SU-DHL-6 (cell line): ENCODE results near the gene CATSPERZ.

Experiments used
- H2AFZ ChIP-seq: fragments of 200-600 bp; sonication (generic); 2 replicates; pipeline ENCODE4 v1.6.1; 2014; ENCODE audit warnings: low read depth, mild to moderate bottlenecking, moderate library complexity, mixed read lengths, antibody characterized with exemption, low read length; ENCODE audit not compliant: severe bottlenecking
- H3F3A ChIP-seq: fragments of 200-600 bp; shearing (Covaris generic); 2 replicates; pipeline ENCODE4 v1.6.0; 2016; ENCODE audit warnings: antibody characterized with exemption, mild to moderate bottlenecking; ENCODE audit not compliant: insufficient read depth
- H3K27ac ChIP-seq: fragments of 200-600 bp; sonication (generic); 2 replicates; pipeline ENCODE4 v1.5.1; 2016; ENCODE audit warnings: low read depth, mild to moderate bottlenecking, low read length, moderate library complexity, mixed read lengths
- H3K27me3 ChIP-seq: fragments of 200-600 bp; sonication (generic), shearing (Covaris generic); 2 replicates; pipeline ENCODE4 v1.6.0; 2014; ENCODE audit warnings: mild to moderate bottlenecking, low read length
- H3K36me3 ChIP-seq: fragments of 200-600 bp; sonication (generic); 2 replicates; pipeline ENCODE4 v1.6.1; 2014; ENCODE audit warnings: mild to moderate bottlenecking, low read length, mixed read lengths
- H3K4me2 ChIP-seq: fragments of 300-600, 200-600 bp; shearing (Covaris generic), sonication (generic); 2 replicates; pipeline ENCODE4 v1.6.0; 2014; ENCODE audit warnings: low read length, low read depth, mild to moderate bottlenecking; ENCODE audit not compliant: poor library complexity, severe bottlenecking
- H3K4me3 ChIP-seq: fragments of 200-600 bp; sonication (generic); 2 replicates; pipeline ENCODE4 v1.5.1; 2014; ENCODE audit warnings: antibody characterized with exemption, low read length, mild to moderate bottlenecking, mixed read lengths; ENCODE audit not compliant: insufficient read depth, poor library complexity, severe bottlenecking
- H3K79me2 ChIP-seq: fragments of 200-600 bp; sonication (generic); 2 replicates; pipeline ENCODE4 v1.6.1; 2014; ENCODE audit warnings: mild to moderate bottlenecking, low read length, moderate library complexity; ENCODE audit not compliant: insufficient read depth
- H3K9ac ChIP-seq: fragments of 200-600 bp; sonication (generic); 2 replicates; pipeline ENCODE4 v1.7.0; 2014; ENCODE audit warnings: mild to moderate bottlenecking, low read length
- H3K9me2 ChIP-seq: fragments of 200-600 bp; sonication (generic); replicated peaks from 2 replicates; pipeline ENCODE4 v1.6.1; 2014; ENCODE audit warnings: low read length; ENCODE audit not compliant: insufficient read depth
- H3K9me3 ChIP-seq: fragments of 200-600 bp; sonication (generic); 2 replicates; pipeline ENCODE4 v1.6.1; 2014; ENCODE audit warnings: low read length, mixed read lengths; ENCODE audit not compliant: insufficient read depth
- H4K20me1 ChIP-seq: fragments of 200-600 bp; sonication (generic); 2 replicates; pipeline ENCODE4 v1.6.1; 2014; ENCODE audit warnings: low read depth, mild to moderate bottlenecking, antibody characterized with exemption, low read length, moderate library complexity, mixed read lengths
- CTCF ChIP-seq: fragments of 200-600 bp; sonication (generic); IDR thresholded peaks from one replicate; pipeline ENCODE4 v1.5.1; 2017; ENCODE audit warnings: antibody characterized with exemption, mild to moderate bottlenecking, low read length, moderate library complexity; ENCODE audit not compliant: insufficient read depth, poor library complexity, severe bottlenecking
- EZH2phosphoT487 ChIP-seq: fragments of 200-600 bp; sonication (generic), shearing (Covaris generic); conservative IDR thresholded peaks from 2 replicates; pipeline ENCODE4 v1.6.1; 2018; ENCODE audit warnings: mild to moderate bottlenecking, antibody characterized with exemption, low read length, moderate library complexity, mixed read lengths

CATSPERZ gene

GRCh38 chr11:64305075-64305690 is 5.0 kb downstream of the CATSPERZ start, which contains the start of gene ESRRA:
Gene ESRRA, plus strand, starts transcription at chr11:64305524. Its CDS starts 1,656 bp downstream, at chr11:64307180.
- TF ChIP-seq CTCF = no peak
- no peak for TF ChIP-seq EZH2phosphoT487
- Histone ChIP-seq H2AFZ (peak within 1 kb of the TSS; percentile 45), H3K4me2 (peak within 1 kb of the TSS; percentile 74)

DNA sequence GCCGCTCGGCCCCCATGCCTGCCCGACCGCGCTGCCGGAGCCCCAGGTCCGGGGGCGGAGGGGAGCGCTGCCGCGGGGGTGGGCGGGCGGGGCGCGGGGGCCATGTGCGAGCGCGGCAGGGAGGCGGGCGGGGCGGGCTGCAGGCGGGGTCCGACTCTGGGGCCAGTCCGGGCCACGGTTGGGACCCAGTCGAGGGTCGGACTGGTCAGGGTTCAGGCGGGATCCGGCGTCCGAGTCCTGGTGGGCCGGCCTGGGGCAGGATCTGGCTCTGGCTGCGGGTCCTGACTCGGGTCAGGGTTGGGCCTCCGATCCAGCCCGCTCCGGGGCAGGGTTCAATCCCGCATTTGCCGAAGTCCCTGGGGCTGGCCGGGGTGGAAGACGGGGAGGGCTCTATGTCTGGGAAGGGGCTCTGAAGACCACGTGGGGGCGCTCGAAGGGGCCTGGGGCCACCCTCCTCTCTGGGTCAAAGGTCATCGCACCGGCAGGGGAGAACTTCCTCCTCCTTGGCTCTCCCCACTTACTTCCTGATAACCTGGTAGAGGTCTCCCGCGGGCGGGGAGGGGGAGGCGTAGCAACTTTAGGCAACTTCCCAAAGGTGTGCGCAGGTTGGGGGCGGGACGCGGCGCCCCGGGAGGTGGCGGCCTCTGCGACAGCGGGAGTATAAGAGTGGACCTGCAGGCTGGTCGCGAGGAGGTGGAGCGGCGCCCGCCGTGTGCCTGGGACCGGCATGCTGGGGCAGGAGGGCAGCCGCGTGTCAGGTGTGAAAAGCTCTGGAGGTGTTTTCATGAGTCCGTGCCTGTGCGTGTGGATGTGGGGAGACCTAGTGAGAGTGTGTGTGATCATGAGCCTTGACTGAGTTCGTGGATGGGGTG is 5.8 kb downstream of the CATSPERZ start:
- peak overlapping the region; percentile 66 for H3K27ac ChIP-seq
- peaks cover 39% of the 10 kb centered on the region for H3K79me2 ChIP-seq
- no peaks in the 10 kb centered on the region for H4K20me1 ChIP-seq
- H3K9me3 ChIP-seq = no peaks in the 10 kb centered on the region
- no peaks in the 10 kb centered on the region for H3K9me2 ChIP-seq
- peak overlapping the region; percentile 95 for H3K9ac ChIP-seq
- TF ChIP-seq CTCF = peak; percentile 50
- TF ChIP-seq EZH2phosphoT487 = no peak
- H3K27me3 ChIP-seq = no peaks in the 10 kb centered on the region
- peak overlapping the region; percentile 69 for H3K4me2 ChIP-seq
- H3F3A ChIP-seq = peaks cover 4% of the 10 kb centered on the region; the same call in 1 of the 2 replicates
- H3K36me3 ChIP-seq = no peaks in the 10 kb centered on the region
- peak overlapping the region; percentile 97 for H3K4me3 ChIP-seq
- H2AFZ ChIP-seq = peak overlapping the region; percentile 38

More at GRCh38 chr11:64305075-64305690, 5.0 kb downstream of the CATSPERZ start, which contains the start of gene ESRRA:
- Histone ChIP-seq H3K36me3 (no peaks in the 10 kb centered on the region), H3K4me3 (peak within 1 kb of the TSS; percentile 97), H3K9ac (peak within 1 kb of the TSS; percentile 95), H3K9me2 (no peaks in the 10 kb centered on the region), H3K9me3 (no peaks in the 10 kb centered on the region), H3F3A (peaks cover 4% of the 10 kb centered on the region; the same call in 1 of the 2 replicates), H3K27me3 (no peaks in the 10 kb centered on the region), H3K79me2 (peaks cover 33% of the 10 kb centered on the region), H4K20me1 (no peaks in the 10 kb centered on the region), H3K27ac (peak within 1 kb of the TSS; percentile 95)

- Histone ChIP-seq H3K9me2 (no peaks in the 10 kb centered on the region), H3K4me2 (peak overlapping the region; percentile 69), H3K4me3 (peak overlapping the region; percentile 97), H3K27ac (peak overlapping the region; percentile 66), H2AFZ (peak overlapping the region; percentile 38), H3K79me2 (peaks cover 42% of the 10 kb centered on the region), H3K9ac (peak overlapping the region; percentile 95), H3K9me3 (no peaks in the 10 kb centered on the region), H3K27me3 (no peaks in the 10 kb centered on the region), H3F3A (peaks cover 4% of the 10 kb centered on the region; the same call in 1 of the 2 replicates), H4K20me1 (no peaks in the 10 kb centered on the region), H3K36me3 (no peaks in the 10 kb centered on the region)
- TF ChIP-seq EZH2phosphoT487 (no peak), CTCF (no peak)
Observed at GRCh38 chr11:64306563-64306875, 6.4 kb downstream of the CATSPERZ start.
